ENCODE measurements around the gene PIK3C2A.

Gene PIK3C2A

DNA sequence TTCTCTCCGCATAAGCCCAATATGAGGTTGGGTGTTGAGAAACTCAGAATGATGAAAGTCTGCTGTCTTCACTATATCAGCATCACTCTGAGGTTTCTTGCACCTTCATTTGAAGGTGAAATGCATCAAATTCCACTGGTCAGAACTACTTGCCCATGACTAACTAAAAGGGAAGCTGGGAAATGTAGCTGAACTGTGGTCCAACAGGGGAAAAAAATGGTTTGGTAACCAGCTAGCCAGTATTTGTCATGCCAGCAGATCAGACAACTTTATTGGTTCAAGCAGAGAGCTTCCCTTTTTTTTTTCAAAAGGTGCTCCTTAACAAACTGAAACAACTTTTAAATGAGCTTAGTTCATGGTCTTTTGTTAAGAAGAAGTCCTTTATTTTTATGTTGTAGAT, 14.2 kb upstream of the PIK3C2A start:
- TF ChIP-seq, protein P1, sequence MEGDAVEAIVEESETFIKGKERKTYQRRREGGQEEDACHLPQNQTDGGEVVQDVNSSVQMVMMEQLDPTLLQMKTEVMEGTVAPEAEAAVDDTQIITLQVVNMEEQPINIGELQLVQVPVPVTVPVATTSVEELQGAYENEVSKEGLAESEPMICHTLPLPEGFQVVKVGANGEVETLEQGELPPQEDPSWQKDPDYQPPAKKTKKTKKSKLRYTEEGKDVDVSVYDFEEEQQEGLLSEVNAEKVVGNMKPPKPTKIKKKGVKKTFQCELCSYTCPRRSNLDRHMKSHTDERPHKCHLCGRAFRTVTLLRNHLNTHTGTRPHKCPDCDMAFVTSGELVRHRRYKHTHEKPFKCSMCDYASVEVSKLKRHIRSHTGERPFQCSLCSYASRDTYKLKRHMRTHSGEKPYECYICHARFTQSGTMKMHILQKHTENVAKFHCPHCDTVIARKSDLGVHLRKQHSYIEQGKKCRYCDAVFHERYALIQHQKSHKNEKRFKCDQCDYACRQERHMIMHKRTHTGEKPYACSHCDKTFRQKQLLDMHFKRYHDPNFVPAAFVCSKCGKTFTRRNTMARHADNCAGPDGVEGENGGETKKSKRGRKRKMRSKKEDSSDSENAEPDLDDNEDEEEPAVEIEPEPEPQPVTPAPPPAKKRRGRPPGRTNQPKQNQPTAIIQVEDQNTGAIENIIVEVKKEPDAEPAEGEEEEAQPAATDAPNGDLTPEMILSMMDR (conservative IDR thresholded peaks at IDR 0.05): no peak

DNA sequence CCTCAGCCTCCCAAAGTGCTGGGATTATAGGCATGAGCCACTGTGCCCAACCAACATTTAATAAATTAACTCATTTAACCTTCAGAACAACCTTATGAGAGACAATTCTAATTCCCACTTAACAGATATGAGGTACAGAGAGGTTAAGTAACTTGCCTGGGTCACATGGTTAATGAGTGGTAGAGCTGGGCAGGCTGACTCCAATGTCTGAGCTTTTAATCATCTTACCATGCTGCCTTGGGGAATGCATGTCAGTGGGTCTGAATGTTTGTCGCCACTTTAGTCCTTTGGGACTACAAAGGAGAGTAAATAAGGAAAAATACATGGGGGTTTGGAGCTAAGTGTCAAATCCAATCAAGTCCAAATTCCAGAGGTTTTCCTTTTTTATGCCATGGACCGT, 11.2 kb upstream of the PIK3C2A start:
- no peak overlapping the region for H3K27ac ChIP-seq

More for the DNA sequence above, 14.2 kb upstream of the PIK3C2A start:
- H3K27ac ChIP-seq: no peak overlapping the region

DNA sequence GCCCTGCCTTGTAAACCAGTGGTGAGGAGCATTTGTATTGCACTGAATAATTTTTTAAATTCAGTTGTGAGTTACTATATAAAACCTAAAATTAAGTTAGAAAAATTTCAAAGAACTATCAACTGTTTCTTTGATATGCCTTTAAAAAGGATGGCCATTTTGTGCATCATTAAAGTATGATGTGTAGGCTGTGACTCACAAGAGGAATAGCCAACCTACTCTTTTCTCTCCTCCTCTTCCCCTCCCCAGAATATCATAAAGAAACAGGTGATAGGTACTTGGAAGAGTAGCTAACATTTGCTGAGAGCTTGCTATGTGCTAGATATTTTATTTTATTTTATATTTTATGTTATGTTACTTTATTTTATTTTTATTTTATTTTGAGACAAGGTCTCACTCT, 10.6 kb upstream of the PIK3C2A start:
- TF ChIP-seq, protein P1 (conservative IDR thresholded peaks at IDR 0.05): no peak
- no peak overlapping the region for H3K27ac ChIP-seq

More for the DNA sequence above, 11.2 kb upstream of the PIK3C2A start:
- TF ChIP-seq, protein P1 (conservative IDR thresholded peaks at IDR 0.05): no peak

DNA sequence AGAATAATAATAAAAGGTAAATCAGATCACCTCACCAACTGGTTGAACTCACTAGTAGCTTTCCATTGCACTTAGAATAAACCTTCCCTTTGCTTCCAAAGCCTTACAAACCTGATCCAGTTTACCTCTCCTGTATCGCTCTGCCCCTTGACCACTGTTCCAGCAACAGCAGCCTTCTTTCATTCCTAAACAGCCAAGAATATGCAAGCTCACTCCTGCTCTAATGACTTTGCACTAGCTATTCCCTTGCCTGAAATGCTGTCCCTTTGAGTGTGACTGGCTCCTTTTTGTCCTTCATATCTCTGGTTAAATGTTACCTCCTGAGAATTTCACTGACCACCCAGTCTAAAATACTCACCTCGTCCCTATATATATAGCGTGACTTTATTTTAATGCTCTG, 9.6 kb upstream of the PIK3C2A start:
- TF ChIP-seq, protein P1 (conservative IDR thresholded peaks at IDR 0.05): no peak
- H3K27ac ChIP-seq: no peak overlapping the region

DNA sequence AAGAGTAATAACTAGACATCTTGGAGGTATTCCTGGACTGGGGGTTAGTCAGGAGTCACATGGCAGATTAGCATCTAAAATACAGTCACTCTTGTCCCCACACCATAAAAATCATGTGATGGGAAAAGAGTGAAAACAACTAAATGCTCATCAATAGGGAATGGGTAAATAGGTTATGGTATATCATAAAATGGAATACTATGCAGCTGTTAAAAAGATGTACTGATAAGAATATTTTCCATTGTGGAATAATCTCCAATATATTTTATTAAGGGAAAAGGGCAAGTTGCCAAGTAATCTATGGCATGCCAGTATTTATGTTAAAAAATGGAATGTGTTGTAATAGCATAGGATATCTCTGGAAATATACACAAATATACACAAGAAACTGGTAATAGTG, 6.6 kb upstream of the PIK3C2A start:
- H3K27ac ChIP-seq: no peak overlapping the region
- TF ChIP-seq, protein P1 (conservative IDR thresholded peaks at IDR 0.05): no peak

DNA sequence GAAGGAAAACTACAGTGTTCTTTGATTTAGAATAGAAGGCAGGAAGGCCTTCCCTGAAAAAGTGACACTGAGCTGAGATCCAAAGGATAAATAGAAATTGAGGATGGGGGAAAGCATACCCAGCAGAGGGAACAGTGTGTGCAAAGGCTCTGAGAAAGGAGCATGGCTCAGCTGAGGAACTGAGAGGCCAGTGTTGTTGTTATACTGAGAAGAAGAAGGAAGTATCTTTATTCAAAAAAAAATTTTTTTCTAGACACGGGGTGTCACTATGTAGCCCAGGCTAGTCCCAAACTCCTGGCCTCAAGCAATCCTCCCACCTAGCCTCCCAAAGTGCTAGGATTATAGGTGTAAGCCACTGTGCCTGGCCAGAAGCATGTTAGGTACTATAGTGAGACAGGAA, 3.5 kb upstream of the PIK3C2A start:
- TF ChIP-seq, protein P1 (conservative IDR thresholded peaks at IDR 0.05): no peak
- peak overlapping the region; percentile 99 for H3K27ac ChIP-seq

DNA sequence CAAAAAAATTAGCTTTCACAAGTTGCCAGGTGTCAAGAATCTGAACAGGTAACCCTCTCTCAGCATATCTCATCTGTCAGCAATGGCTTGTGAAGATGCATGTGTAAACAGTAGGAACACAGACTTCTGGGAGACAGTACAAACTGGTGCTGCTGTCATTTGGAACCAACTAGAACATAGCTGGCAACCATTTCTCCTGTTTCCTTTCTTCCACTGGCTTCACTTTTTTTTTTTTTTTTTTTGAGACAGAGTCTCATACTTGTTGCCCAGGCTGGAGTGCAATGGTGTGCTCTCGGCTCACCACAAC, 2.1 kb upstream of the PIK3C2A start:
- TF ChIP-seq, protein P1 (conservative IDR thresholded peaks at IDR 0.05): no peak
- H3K27ac ChIP-seq: peak overlapping the region; percentile 99
